HCT116 (cell line): ENCODE results near the gene ENOX1. TPM values are rescaled to one million over a fixed set of nuclear protein-coding genes. Genes with fewer than 3 reads are reported as not detected.

Experiments used
- ATAC-seq: fragments of 200-7000 bp; cut with Tn5 transposase; 2 replicates; pipeline ENCODE4 v1.9.1; 2020; ENCODE audit warnings: mild to moderate bottlenecking, moderate library complexity
- BruUV-seq: library from RNA; stranded (reverse); fragments of 400-500 nt; replicated peaks from 2 replicates; lab custom pipeline; 2021; lab: Mats Ljungman, UMichigan
- CTCF ChIA-PET: fragments of 300-600 bp; sonication (Branson Sonifier 250); formaldehyde crosslinking; loops from one replicate; lab custom pipeline; 2021; ENCODE audit warnings: antibody characterized with exemption; lab: Charles Lee
- POLR2A ChIA-PET: fragments of 300-600, 350-600 bp; sonication (Branson Sonifier 250); formaldehyde crosslinking; loops from one replicate; lab custom pipeline; 2021; ENCODE audit warnings: antibody characterized with exemption; lab: Charles Lee
- RAD21 ChIA-PET, 2 experiments: fragments of 300-600 bp; sonication (Branson Sonifier 250); formaldehyde crosslinking; loops; one replicate each; lab custom pipeline; 2023; ENCODE audit warnings: low total read pairs in 2 of 2; ENCODE audit not compliant: uncharacterized antibody in 2 of 2, unreplicated experiment in 2 of 2, low non-redundant PET in 1 of 2; lab: Charles Lee
- DNase-seq: peaks from one replicate; pipeline ENCODE4 v3.0.0-alpha.2; 2010; ENCODE audit warnings: low read depth, low spot score
- H2AFZ ChIP-seq: fragments of 200-600 bp; shearing (Covaris generic), sonication (generic); 2 replicates; pipeline ENCODE4 v1.6.1; 2017; ENCODE audit warnings: low read depth, mixed run types, mixed read lengths, antibody characterized with exemption, low read length; ENCODE audit not compliant: poor library complexity, severe bottlenecking
- H3K27ac ChIP-seq: 2 replicates; pipeline ENCODE4 v1.5.1; 2012; ENCODE audit warnings: low read depth, low read length
- H3K27me3 ChIP-seq: fragments of 200-600 bp; sonication (generic); 2 replicates; pipeline ENCODE4 v1.6.1; 2016; ENCODE audit warnings: mixed run types, low read length, mixed read lengths; ENCODE audit not compliant: insufficient read depth
- H3K36me3 ChIP-seq, 2 experiments: fragments of 200-500 bp in 1 of 2; fragments of 200-600 bp in 1 of 2; sonication (Bioruptor generic) in 1 of 2; sonication (generic) in 1 of 2; 2 replicates each; pipeline versions ENCODE4 v1.5.1 to v1.6.1; 2014 to 2016; ENCODE audit warnings: low read length in 2 of 2, inconsistent platforms in 1 of 2, mixed read lengths in 1 of 2, mixed run types in 1 of 2; ENCODE audit not compliant: insufficient read depth in 2 of 2, control insufficient read depth in 1 of 2
- H3K4me1 ChIP-seq, 2 experiments: fragments of 200-600 bp in 1 of 2; sonication (generic) in 1 of 2; 2 replicates each; pipeline versions ENCODE4 v1.5.1 to v1.6.1; 2012 to 2017; ENCODE audit warnings: low read length in 2 of 2, inconsistent platforms in 1 of 2, mild to moderate bottlenecking in 1 of 2, mixed read lengths in 1 of 2, mixed run types in 1 of 2, moderate library complexity in 1 of 2; ENCODE audit not compliant: insufficient read depth in 2 of 2, control insufficient read depth in 1 of 2
- H3K4me2 ChIP-seq: fragments of 200-600 bp; sonication (generic); 2 replicates; pipeline ENCODE4 v1.6.1; 2017; ENCODE audit warnings: mixed run types, low read length, mixed read lengths
- H3K4me3 ChIP-seq, 2 experiments: fragments of 200-600 bp in 1 of 2; sonication (generic) in 1 of 2; replicated peaks in 1 of 2; 2 replicates each; pipeline ENCODE4 v1.5.1; 2011 to 2016; ENCODE audit warnings: low read length in 2 of 2, control low read depth in 1 of 2, low read depth in 1 of 2, mild to moderate bottlenecking in 1 of 2, mixed read lengths in 1 of 2, mixed run types in 1 of 2
- H3K79me2 ChIP-seq: fragments of 200-600 bp; sonication (generic); 2 replicates; pipeline ENCODE4 v1.6.1; 2017; ENCODE audit warnings: mild to moderate bottlenecking, mixed run types, low read length, moderate library complexity, mixed read lengths; ENCODE audit not compliant: insufficient read depth
- H3K9ac ChIP-seq: fragments of 200-600 bp; sonication (generic); 2 replicates; pipeline ENCODE4 v1.6.1; 2016; ENCODE audit warnings: low read length, mixed read lengths
- H3K9me2 ChIP-seq: fragments of 200-600 bp; sonication (generic), shearing (Covaris generic); 2 replicates; pipeline ENCODE4 v1.6.1; 2017; ENCODE audit warnings: mixed run types, mild to moderate bottlenecking, moderate library complexity; ENCODE audit not compliant: insufficient read depth
- H3K9me3 ChIP-seq, 2 experiments: fragments of 200-500 bp in 1 of 2; fragments of 200-600 bp in 1 of 2; sonication (Bioruptor generic) in 1 of 2; sonication (generic) in 1 of 2; 2 replicates each; pipeline ENCODE4 v1.6.1; 2014 to 2017; ENCODE audit warnings: low read length in 2 of 2, mixed read lengths in 2 of 2, inconsistent platforms in 1 of 2, low read depth in 1 of 2, mild to moderate bottlenecking in 1 of 2, mixed run types in 1 of 2, moderate library complexity in 1 of 2; ENCODE audit not compliant: control insufficient read depth in 1 of 2, insufficient read depth in 1 of 2
- H4K20me1 ChIP-seq: fragments of 200-600 bp; sonication (generic), shearing (Covaris generic); 2 replicates; pipeline ENCODE4 v1.6.1; 2017; ENCODE audit warnings: mixed run types, mild to moderate bottlenecking, moderate library complexity; ENCODE audit not compliant: insufficient read depth
- ELF1 ChIP-seq: IDR thresholded peaks from 2 replicates; pipeline ENCODE4 v1.6.1; 2012; ENCODE audit warnings: low read depth, borderline replicate concordance
- POLR2A ChIP-seq: IDR thresholded peaks from 2 replicates; pipeline ENCODE4 v1.7.0; 2011; ENCODE audit warnings: borderline replicate concordance; ENCODE audit not compliant: insufficient read depth, insufficient read length; ENCODE audit errors: extremely low read depth
- RAD21 ChIP-seq: IDR thresholded peaks from 2 replicates; pipeline ENCODE4 v1.6.1; 2012; ENCODE audit warnings: low read depth, mild to moderate bottlenecking
- SP1 ChIP-seq: IDR thresholded peaks from 2 replicates; pipeline ENCODE4 v1.6.1; 2012; ENCODE audit warnings: low read depth
- TCF7L2 ChIP-seq: IDR thresholded peaks from 2 replicates; pipeline ENCODE4 v1.7.0; 2011; ENCODE audit warnings: borderline replicate concordance, inconsistent platforms; ENCODE audit not compliant: insufficient read depth, insufficient read length; ENCODE audit errors: extremely low read depth
- ZFX ChIP-seq: fragments of 450-650 bp; IDR thresholded peaks from 2 replicates; pipeline ENCODE4 v1.6.1; 2017
- intact Hi-C: fragments of 100-400 bp; cut with micrococcal nuclease; formaldehyde crosslinking; loops from 2 replicates; pipeline ENCODE4 v1.10.0; 2022
- total RNA-seq: library from RNA; stranded (reverse); gene quantifications from one replicate; pipeline ENCODE4 v1.2.1, GENCODE V29; 2021; ENCODE audit not compliant: unreplicated experiment
- TF ChIP-seq, protein P1 (sequence below): IDR thresholded peaks from 2 replicates; pipeline ENCODE4 v1.6.1; 2011; ENCODE audit warnings: mild to moderate bottlenecking, low read length, moderate library complexity; ENCODE audit not compliant: insufficient replicate concordance; ENCODE audit errors: extremely low read depth
- TF ChIP-seq, protein P2 (sequence below), 3 experiments: fragments of 200-600 bp in 1 of 3; sonication (generic) in 1 of 3; IDR thresholded peaks in 2 of 3; conservative IDR thresholded peaks in 1 of 3; 2 replicates each; pipeline ENCODE4 v1.5.1; 2012 to 2017; ENCODE audit warnings: low read depth in 2 of 3, low read length in 2 of 3, antibody characterized with exemption in 1 of 3, borderline replicate concordance in 1 of 3, control low read depth in 1 of 3, mild to moderate bottlenecking in 1 of 3, mixed read lengths in 1 of 3, mixed run types in 1 of 3, moderate library complexity in 1 of 3; ENCODE audit not compliant: insufficient read depth in 1 of 3
- TF ChIP-seq, protein P3 (sequence below): IDR thresholded peaks from 2 replicates; pipeline ENCODE4 v1.6.1; 2012; ENCODE audit warnings: low read depth

ENOX1 gene
- total RNA-seq, 1 experiment from 2014 or later: 4.5 TPM

DNA sequence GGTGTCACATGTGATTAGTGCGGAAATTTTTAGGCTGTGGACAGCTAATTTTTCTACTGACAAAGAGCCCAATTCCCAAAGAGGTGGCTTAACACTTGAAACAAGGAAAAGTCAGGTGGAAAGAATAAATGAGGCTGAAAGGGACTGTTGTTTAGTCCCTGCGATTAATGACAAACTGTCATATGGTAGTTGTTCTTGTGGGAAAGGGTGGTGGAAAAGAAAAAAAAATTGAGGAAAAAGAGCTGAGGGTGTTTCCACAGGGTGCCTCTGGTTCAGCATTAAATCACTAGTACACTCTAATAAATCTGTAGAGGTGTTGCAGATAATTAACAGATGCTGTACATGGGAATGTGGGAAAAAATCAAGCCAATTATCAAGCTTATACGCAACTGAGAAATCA, 462.6 kb downstream of the ENOX1 start:
- Histone ChIP-seq H3K4me2 (no peak overlapping the region), H3K9me3 (no peaks in the 10 kb centered on the region), H3K9me2 (no peaks in the 10 kb centered on the region), H3K4me3 (no peak overlapping the region), H3K79me2 (no peaks in the 10 kb centered on the region), H4K20me1 (no peaks in the 10 kb centered on the region), H3K9ac (no peak overlapping the region), H3K27me3 (no peaks in the 10 kb centered on the region; the same call in 1 of the 2 replicates), H2AFZ (no peak overlapping the region), H3K4me1 (no peaks in the 10 kb centered on the region), H3K27ac (no peak overlapping the region), H3K36me3 (no peaks in the 10 kb centered on the region)
- BruUV-seq: no TSS peak
- RAD21 ChIA-PET: no interaction called here
- CTCF ChIA-PET: no interaction called here
- ATAC-seq: no peak
- intact Hi-C loops: no loop called here
- DNase-seq: no peak
- TF ChIP-seq, protein P1, sequence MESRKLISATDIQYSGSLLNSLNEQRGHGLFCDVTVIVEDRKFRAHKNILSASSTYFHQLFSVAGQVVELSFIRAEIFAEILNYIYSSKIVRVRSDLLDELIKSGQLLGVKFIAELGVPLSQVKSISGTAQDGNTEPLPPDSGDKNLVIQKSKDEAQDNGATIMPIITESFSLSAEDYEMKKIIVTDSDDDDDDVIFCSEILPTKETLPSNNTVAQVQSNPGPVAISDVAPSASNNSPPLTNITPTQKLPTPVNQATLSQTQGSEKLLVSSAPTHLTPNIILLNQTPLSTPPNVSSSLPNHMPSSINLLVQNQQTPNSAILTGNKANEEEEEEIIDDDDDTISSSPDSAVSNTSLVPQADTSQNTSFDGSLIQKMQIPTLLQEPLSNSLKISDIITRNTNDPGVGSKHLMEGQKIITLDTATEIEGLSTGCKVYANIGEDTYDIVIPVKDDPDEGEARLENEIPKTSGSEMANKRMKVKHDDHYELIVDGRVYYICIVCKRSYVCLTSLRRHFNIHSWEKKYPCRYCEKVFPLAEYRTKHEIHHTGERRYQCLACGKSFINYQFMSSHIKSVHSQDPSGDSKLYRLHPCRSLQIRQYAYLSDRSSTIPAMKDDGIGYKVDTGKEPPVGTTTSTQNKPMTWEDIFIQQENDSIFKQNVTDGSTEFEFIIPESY: no peak
- no peak for TF ChIP-seq SP1
- TF ChIP-seq, protein P2, sequence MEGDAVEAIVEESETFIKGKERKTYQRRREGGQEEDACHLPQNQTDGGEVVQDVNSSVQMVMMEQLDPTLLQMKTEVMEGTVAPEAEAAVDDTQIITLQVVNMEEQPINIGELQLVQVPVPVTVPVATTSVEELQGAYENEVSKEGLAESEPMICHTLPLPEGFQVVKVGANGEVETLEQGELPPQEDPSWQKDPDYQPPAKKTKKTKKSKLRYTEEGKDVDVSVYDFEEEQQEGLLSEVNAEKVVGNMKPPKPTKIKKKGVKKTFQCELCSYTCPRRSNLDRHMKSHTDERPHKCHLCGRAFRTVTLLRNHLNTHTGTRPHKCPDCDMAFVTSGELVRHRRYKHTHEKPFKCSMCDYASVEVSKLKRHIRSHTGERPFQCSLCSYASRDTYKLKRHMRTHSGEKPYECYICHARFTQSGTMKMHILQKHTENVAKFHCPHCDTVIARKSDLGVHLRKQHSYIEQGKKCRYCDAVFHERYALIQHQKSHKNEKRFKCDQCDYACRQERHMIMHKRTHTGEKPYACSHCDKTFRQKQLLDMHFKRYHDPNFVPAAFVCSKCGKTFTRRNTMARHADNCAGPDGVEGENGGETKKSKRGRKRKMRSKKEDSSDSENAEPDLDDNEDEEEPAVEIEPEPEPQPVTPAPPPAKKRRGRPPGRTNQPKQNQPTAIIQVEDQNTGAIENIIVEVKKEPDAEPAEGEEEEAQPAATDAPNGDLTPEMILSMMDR (IDR thresholded peaks at IDR 0.05 in 2 of 3, conservative IDR thresholded peaks at IDR 0.05 in 1 of 3; ENCODE audit: borderline replicate concordance in 1 of 3, insufficient read depth in 1 of 3, low read depth in 2 of 3, low read length in 2 of 3): no peak
- TF ChIP-seq RAD21: no peak
- no peak for TF ChIP-seq ELF1
- TF ChIP-seq POLR2A: no peak
- TF ChIP-seq, protein P3, sequence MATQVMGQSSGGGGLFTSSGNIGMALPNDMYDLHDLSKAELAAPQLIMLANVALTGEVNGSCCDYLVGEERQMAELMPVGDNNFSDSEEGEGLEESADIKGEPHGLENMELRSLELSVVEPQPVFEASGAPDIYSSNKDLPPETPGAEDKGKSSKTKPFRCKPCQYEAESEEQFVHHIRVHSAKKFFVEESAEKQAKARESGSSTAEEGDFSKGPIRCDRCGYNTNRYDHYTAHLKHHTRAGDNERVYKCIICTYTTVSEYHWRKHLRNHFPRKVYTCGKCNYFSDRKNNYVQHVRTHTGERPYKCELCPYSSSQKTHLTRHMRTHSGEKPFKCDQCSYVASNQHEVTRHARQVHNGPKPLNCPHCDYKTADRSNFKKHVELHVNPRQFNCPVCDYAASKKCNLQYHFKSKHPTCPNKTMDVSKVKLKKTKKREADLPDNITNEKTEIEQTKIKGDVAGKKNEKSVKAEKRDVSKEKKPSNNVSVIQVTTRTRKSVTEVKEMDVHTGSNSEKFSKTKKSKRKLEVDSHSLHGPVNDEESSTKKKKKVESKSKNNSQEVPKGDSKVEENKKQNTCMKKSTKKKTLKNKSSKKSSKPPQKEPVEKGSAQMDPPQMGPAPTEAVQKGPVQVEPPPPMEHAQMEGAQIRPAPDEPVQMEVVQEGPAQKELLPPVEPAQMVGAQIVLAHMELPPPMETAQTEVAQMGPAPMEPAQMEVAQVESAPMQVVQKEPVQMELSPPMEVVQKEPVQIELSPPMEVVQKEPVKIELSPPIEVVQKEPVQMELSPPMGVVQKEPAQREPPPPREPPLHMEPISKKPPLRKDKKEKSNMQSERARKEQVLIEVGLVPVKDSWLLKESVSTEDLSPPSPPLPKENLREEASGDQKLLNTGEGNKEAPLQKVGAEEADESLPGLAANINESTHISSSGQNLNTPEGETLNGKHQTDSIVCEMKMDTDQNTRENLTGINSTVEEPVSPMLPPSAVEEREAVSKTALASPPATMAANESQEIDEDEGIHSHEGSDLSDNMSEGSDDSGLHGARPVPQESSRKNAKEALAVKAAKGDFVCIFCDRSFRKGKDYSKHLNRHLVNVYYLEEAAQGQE: no peak
- no peak for TF ChIP-seq TCF7L2
- no peak for TF ChIP-seq ZFX
- POLR2A ChIA-PET: no interaction called here
